Measurements from ENCODE around the gene DCDC2. TPM values are rescaled to one million over a fixed set of nuclear protein-coding genes. Genes with fewer than 3 reads are reported as not detected.
"Not testable (repeated sequence)": the region's sequence is repeated elsewhere in the genome, so short reads cannot be mapped to it uniquely, and the experiment has no call there.

Gene DCDC2
- total RNA-seq, 2 experiments from 2014 or later: not detected

DNA sequence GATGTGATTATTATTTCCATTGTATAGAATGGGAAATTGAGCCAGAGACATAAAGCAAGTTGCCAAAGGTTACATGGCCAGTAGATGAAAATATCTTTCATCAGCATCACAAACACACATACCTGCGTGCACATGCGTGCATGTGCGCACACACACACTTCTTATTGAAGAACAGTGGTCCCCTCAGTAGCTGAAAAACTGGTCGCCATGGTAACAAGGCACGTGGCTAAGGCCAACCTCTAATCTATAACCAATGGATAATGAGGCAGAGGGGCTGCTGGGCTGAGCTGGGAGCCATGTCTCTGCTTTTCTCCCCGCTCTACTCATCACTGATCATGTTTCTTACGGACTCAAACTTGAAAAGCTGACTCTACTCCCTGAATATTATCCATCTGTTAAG lies 171.5 kb downstream of the DCDC2 start:
- Mint-ChIP-seq H3K27me3 (ENCODE audit: low read depth) (peaks cover 8% of the 10 kb centered on the region), H3K36me3 (ENCODE audit: low read depth) (no peaks in the 10 kb centered on the region), H3K27ac (no peak overlapping the region), H3K4me3 (no peak overlapping the region), H3K4me1 (ENCODE audit: low read depth) (no peaks in the 10 kb centered on the region), H3K9me3 (no peaks in the 10 kb centered on the region)
- DNase-seq: no peak
- intact Hi-C loops (cut with micrococcal nuclease): no loop called here
- CTCF ChIA-PET: no interaction called here

DNA sequence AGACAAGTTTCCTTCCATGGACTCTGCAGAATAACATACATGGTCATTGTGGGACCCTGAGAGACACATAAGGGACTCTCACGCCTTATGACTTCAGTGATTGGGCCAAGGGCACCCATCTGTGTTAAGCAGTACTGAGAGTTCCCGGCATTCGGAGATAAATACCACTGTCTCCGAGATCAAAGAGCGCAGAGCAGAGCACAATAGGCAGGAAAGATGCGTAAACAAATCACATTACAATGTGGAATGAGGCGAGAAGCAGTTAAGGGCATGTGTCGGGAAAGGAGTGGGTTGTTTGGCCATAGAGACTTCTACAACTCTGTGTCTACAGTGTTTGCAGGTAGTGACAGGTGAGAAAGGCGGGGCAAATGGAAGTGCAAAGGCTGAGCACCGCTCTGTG lies 174.3 kb downstream of the DCDC2 start:
- peaks cover 6% of the 10 kb centered on the region for H3K27me3 Mint-ChIP-seq (ENCODE audit: low read depth)
- CTCF ChIA-PET: no interaction called here
- H3K36me3 Mint-ChIP-seq (ENCODE audit: low read depth): no peaks in the 10 kb centered on the region
- H3K9me3 Mint-ChIP-seq: no peaks in the 10 kb centered on the region
- H3K4me3 Mint-ChIP-seq: no peak overlapping the region
- intact Hi-C loops (cut with micrococcal nuclease): no loop called here
- no peak for DNase-seq
- no peak overlapping the region for H3K27ac Mint-ChIP-seq
- H3K4me1 Mint-ChIP-seq (ENCODE audit: low read depth): no peaks in the 10 kb centered on the region

DNA sequence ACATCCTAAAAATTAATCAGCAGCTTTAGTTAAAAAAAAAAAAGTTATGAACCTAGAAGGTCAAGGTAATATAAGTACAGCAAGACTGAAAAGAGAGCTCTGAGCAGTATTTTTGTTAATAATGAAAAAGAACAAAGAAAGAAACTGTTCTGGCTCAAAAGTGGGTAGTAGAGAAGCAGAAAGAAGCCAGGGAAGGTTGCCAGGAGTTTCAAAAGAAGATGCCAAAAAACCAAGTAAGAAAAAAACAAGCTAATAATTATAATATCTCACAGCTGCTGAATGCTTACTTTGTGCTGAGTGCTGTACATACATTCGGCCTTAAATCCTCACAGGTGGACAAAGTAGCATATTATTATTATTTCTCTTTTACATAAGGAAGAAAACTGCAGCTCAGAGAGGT lies 200.0 kb downstream of the DCDC2 start:
- Mint-ChIP-seq H3K27me3 (ENCODE audit: low read depth) (peaks cover 6% of the 10 kb centered on the region), H3K4me3 (no peak overlapping the region), H3K36me3 (ENCODE audit: low read depth) (no peaks in the 10 kb centered on the region), H3K4me1 (ENCODE audit: low read depth) (no peaks in the 10 kb centered on the region), H3K27ac (no peak overlapping the region), H3K9me3 (no peaks in the 10 kb centered on the region)
- DNase-seq: no peak
- intact Hi-C loops (cut with micrococcal nuclease): no loop called here
- CTCF ChIA-PET: no interaction called here

DNA sequence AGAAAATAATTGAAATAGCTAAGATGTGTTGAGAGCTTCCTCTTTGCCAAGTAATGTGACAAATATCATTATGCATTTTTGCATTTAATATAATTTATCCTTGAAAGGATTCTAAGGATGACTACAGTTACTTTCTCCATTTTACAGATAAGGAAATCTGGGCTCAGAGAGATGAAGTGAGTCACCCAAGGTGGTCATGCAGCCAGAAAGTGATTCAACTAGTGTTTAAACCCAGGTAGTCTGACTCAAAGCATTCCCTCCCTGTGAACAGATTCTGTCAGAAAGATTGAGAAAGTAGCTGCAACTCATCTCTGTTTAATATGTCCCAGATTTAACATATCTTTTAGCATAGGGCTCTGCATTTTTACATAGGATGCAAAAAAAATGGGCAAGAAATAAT lies 203.7 kb downstream of the DCDC2 start:
- H3K27ac Mint-ChIP-seq: no peak overlapping the region
- H3K9me3 Mint-ChIP-seq: no peaks in the 10 kb centered on the region
- CTCF ChIA-PET: interaction anchor here (1.0 kb wide), 1 partner anchor 23 kb away, joined by 3 read pairs; no protein-coding TSS in a partner anchor
- DNase-seq: no peak
- intact Hi-C loops (cut with micrococcal nuclease): no loop called here
- peaks cover 2% of the 10 kb centered on the region for H3K36me3 Mint-ChIP-seq (ENCODE audit: low read depth)
- H3K4me3 Mint-ChIP-seq: no peak overlapping the region
- H3K27me3 Mint-ChIP-seq (ENCODE audit: low read depth): peaks cover 6% of the 10 kb centered on the region
- no peaks in the 10 kb centered on the region for H3K4me1 Mint-ChIP-seq (ENCODE audit: low read depth)

DNA sequence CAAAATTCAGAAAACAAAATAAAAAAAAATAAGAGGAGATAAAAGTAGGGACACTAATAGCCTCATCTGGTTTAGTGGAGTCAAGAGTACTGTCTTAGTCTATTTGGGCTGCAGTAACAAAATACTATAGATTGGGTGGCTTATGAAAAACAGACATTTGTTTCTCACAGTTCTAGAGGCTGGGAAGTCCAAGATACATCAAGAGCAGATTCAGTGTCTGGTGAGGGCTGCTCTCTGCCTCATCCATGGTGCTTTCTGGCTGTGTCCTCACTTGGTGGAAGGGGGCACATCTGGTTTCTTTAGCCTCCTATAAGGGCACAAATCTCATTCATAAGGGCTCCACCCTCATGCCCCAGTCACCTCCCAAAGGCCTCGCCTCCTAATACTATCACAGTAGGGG lies 205.8 kb downstream of the DCDC2 start:
- no peak overlapping the region for H3K27ac Mint-ChIP-seq
- H3K4me3 Mint-ChIP-seq: no peak overlapping the region
- DNase-seq: no peak
- peaks cover 8% of the 10 kb centered on the region for H3K27me3 Mint-ChIP-seq (ENCODE audit: low read depth)
- intact Hi-C loops (cut with micrococcal nuclease): no loop called here
- H3K36me3 Mint-ChIP-seq (ENCODE audit: low read depth): peaks cover 2% of the 10 kb centered on the region
- no peaks in the 10 kb centered on the region for H3K4me1 Mint-ChIP-seq (ENCODE audit: low read depth)
- H3K9me3 Mint-ChIP-seq: no peaks in the 10 kb centered on the region
- CTCF ChIA-PET: no interaction called here

DNA sequence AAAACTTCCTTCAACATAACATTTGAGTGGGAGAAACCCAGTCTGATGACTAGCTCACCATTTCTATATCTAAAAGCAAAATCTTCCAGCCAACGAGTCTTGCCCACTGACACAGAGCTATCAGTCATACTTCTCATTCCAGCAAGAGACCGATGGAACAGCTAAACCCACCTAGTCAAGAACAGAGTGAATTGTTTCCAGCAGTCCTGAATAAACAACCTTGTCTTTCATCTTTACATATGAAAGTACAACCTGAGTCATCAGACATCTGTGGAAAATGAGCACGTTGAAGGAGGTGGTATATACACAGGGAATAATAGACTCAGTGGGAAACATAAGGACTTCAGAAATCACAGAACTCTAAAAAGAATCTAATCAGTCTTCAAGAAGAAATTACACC lies 208.0 kb downstream of the DCDC2 start:
- CTCF ChIA-PET: no interaction called here
- Mint-ChIP-seq H3K36me3 (ENCODE audit: low read depth) (peaks cover 2% of the 10 kb centered on the region), H3K4me3 (no peak overlapping the region), H3K9me3 (no peaks in the 10 kb centered on the region), H3K27ac (no peak overlapping the region), H3K4me1 (ENCODE audit: low read depth) (no peaks in the 10 kb centered on the region), H3K27me3 (ENCODE audit: low read depth) (peaks cover 8% of the 10 kb centered on the region)
- no peak for DNase-seq
- intact Hi-C loops (cut with micrococcal nuclease): no loop called here

DNA sequence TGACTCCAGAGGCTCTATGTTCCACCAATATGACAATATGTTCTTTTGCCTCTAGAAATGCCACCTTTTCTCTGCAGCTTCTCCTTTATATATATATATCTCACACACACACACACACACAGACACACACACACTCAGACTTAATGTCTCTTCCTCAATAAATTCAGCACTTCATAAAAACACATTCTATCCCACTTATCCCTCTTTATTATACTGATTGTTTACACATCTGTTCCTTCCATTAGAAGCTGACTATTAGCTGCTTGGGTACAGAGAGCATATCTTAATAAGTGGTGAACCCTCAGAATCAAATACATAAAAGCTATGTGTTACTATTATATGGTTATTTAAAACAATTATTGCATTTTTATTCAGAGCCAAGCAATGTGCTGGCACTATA lies 208.6 kb downstream of the DCDC2 start:
- H3K36me3 Mint-ChIP-seq (ENCODE audit: low read depth): peaks cover 2% of the 10 kb centered on the region
- no peak overlapping the region for H3K4me3 Mint-ChIP-seq
- H3K4me1 Mint-ChIP-seq (ENCODE audit: low read depth): no peaks in the 10 kb centered on the region
- intact Hi-C loops (cut with micrococcal nuclease): no loop called here
- no peak for DNase-seq
- peaks cover 8% of the 10 kb centered on the region for H3K27me3 Mint-ChIP-seq (ENCODE audit: low read depth)
- CTCF ChIA-PET: interaction anchor here (0.7 to 1.3 kb wide), 3 partner anchors 9 to 213 kb away, joined by 3 to 6 read pairs (median 4); no protein-coding TSS in a partner anchor
- H3K27ac Mint-ChIP-seq: no peak overlapping the region
- H3K9me3 Mint-ChIP-seq: no peaks in the 10 kb centered on the region

DNA sequence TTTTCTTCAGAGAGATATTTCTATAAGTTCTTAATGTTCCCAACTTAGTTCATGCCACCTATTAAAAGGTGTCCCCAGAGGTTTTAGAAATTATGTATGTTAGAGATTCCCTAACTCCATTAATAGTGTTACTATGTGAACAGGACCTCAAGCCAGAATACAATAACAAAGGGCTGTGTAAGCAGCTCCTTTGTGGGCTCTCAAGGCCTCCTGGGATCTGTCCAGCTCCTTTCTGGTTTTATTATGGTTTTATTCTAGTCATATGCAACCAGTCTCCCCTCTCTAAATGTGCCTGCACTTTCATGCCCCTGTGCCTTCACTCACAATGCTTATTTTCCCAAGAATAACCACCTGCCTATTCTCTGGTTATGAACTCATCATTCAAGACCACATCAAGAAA lies 209.2 kb downstream of the DCDC2 start:
- H3K27ac Mint-ChIP-seq: no peak overlapping the region

DNA sequence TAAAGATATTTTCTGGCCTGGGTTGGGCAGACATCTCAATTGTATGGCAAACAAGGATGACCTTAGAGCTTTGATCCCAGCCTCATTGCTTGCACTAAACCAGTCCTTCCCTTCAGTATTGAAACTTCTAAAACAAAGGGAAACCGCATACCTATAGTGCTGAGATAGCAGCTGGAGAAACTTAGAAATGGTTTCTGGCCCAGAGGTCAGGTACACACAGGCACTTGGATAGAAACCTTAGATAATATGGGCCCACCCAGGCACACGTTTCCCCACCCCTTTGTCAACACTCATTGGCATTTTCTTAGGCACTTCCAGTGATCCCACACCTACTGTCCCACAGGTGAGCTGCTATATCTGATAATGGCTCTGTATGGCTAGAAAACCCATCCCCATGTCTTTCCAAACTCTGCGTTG lies 209.7 kb downstream of the DCDC2 start:
- H3K27ac Mint-ChIP-seq: no peak overlapping the region
- CTCF ChIA-PET: interaction anchor here (1.3 kb wide), 1 partner anchor 215 kb away, joined by 3 read pairs; no protein-coding TSS in a partner anchor
- H3K27me3 Mint-ChIP-seq (ENCODE audit: low read depth): peaks cover 8% of the 10 kb centered on the region
- no peak overlapping the region for H3K4me3 Mint-ChIP-seq
- DNase-seq: no peak
- H3K36me3 Mint-ChIP-seq (ENCODE audit: low read depth): peaks cover 2% of the 10 kb centered on the region
- H3K9me3 Mint-ChIP-seq: no peaks in the 10 kb centered on the region
- H3K4me1 Mint-ChIP-seq (ENCODE audit: low read depth): no peaks in the 10 kb centered on the region
- intact Hi-C loops (cut with micrococcal nuclease): no loop called here

More for the DNA sequence above, 209.2 kb downstream of the DCDC2 start:
- intact Hi-C loops (cut with micrococcal nuclease): no loop called here
- CTCF ChIA-PET: interaction anchor here (1.3 kb wide), 1 partner anchor 214 kb away, joined by 3 read pairs; no protein-coding TSS in a partner anchor
- Mint-ChIP-seq H3K4me3 (no peak overlapping the region), H3K36me3 (ENCODE audit: low read depth) (peaks cover 2% of the 10 kb centered on the region), H3K4me1 (ENCODE audit: low read depth) (no peaks in the 10 kb centered on the region), H3K27me3 (ENCODE audit: low read depth) (peaks cover 8% of the 10 kb centered on the region), H3K9me3 (no peaks in the 10 kb centered on the region)
- no peak for DNase-seq

DNA sequence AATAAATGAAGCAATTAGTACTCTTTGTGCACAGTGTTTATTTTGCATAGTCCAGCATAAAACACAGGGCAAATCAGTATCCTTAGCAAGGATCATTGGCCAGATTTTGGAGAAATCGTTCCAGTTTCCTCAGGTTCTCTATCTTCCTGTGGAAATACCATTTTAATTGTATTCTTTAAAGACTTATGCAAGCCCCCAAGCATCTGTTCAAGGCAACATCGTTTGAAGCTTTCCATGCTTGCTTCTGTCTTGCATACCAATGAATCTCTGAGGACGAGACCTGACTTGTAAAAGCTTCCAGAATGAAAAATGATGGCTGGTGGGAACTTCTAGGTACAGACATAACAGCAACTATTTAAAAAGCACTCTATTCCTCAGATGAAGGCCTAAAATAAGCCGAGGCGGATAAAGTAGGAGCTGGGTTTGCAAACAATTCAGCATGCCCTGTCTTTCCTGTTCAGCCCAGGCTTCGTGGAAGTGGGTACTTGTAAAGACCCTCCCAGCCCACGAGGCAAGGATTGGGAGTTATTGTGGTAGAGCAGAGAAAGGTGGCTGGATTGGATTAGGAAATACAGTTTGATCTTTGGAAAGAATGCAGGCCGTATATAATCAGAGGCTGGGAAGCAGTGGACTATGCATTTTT lies 210.2 kb downstream of the DCDC2 start:
- Mint-ChIP-seq H3K9me3 (no peaks in the 10 kb centered on the region), H3K36me3 (ENCODE audit: low read depth) (peaks cover 2% of the 10 kb centered on the region), H3K27me3 (ENCODE audit: low read depth) (peaks cover 8% of the 10 kb centered on the region), H3K4me1 (ENCODE audit: low read depth) (no peaks in the 10 kb centered on the region), H3K27ac (no peak overlapping the region), H3K4me3 (no peak overlapping the region)
- no peak for DNase-seq
- intact Hi-C loops (cut with micrococcal nuclease): no loop called here
- CTCF ChIA-PET: no interaction called here

DNA sequence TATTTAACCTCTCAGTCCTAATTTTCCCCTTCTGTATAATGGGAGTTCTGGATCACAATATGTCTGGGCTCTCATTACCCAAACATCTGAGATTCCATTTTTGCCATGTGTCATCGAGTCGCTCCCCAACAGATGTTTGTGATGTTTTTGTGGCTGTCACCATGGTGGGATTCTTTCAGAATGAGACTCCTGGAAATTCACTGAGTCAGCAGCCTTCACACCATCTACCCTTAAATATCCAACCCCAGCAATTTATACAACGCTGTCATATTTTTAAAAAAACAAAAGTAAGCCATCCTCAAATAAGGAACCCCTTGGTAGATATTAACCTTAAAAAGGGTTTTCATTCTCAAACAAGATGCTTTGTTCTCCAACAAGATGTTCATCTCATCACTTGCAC lies 211.0 kb downstream of the DCDC2 start:
- Mint-ChIP-seq H3K27ac (no peak overlapping the region), H3K36me3 (ENCODE audit: low read depth) (peaks cover 2% of the 10 kb centered on the region), H3K27me3 (ENCODE audit: low read depth) (peaks cover 8% of the 10 kb centered on the region), H3K9me3 (no peaks in the 10 kb centered on the region), H3K4me3 (no peak overlapping the region), H3K4me1 (ENCODE audit: low read depth) (no peaks in the 10 kb centered on the region)
- no peak for DNase-seq
- intact Hi-C loops (cut with micrococcal nuclease): no loop called here
- CTCF ChIA-PET: no interaction called here

DNA sequence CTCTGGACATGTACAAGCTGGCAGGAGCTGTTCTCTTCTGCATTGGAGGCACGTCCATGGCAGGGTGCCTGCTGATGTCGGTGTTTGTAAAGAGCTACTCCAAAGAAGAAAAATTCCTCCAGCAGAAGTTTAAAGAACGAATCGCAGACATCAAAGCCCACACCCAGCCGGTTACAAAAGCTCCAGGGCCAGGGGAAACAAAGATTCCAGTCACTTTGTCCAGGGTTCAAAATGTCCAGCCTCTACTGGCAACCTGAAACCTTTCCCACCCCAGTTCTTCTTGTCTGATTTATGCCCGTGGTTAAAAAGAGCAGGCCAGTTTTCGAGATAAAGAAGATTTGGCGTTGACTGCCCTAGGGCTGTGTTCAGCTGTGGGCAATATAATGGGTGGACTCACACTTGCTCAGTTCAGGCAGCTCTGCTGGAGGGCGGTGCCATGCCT lies 212.1 kb downstream of the DCDC2 start:
- intact Hi-C loops (cut with micrococcal nuclease): no loop called here
- no peaks in the 10 kb centered on the region for H3K36me3 Mint-ChIP-seq (ENCODE audit: low read depth)
- DNase-seq: no peak
- no peak overlapping the region for H3K4me3 Mint-ChIP-seq
- H3K27me3 Mint-ChIP-seq (ENCODE audit: low read depth): peaks cover 8% of the 10 kb centered on the region
- no peak overlapping the region for H3K27ac Mint-ChIP-seq
- CTCF ChIA-PET: no interaction called here
- no peaks in the 10 kb centered on the region for H3K9me3 Mint-ChIP-seq
- H3K4me1 Mint-ChIP-seq (ENCODE audit: low read depth): no peaks in the 10 kb centered on the region

DNA sequence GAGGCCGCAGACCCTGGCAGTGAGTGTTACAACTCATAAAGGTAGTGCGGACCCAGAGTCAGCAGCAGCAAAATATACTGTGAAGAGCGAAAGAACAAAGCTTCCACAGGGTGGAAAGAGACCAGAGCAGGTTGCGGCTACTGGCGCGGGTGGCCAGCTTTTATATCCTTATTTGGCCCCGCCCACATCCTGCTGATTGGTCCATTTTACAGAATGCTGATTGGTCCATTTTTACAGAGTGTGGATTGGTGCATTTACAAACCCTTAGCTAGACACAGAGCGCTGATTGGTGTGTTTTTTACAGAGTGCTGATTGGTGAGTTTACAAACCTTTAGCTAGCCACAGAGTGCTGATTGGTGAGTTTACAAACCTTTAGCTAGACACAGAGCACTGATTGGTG lies 215.1 kb downstream of the DCDC2 start:
- H3K9me3 Mint-ChIP-seq; CTCF ChIA-PET; intact Hi-C loops (cut with micrococcal nuclease); DNase-seq; H3K4me3 Mint-ChIP-seq; H3K27ac Mint-ChIP-seq; H3K36me3 Mint-ChIP-seq (ENCODE audit: low read depth); H3K4me1 Mint-ChIP-seq (ENCODE audit: low read depth); H3K27me3 Mint-ChIP-seq (ENCODE audit: low read depth): not testable (repeated sequence)
